IMR-90 (cell line): ENCODE data around the gene SLC8A1. TPM values are rescaled to one million over a fixed set of nuclear protein-coding genes. Genes with fewer than 3 reads are reported as not detected.

Experiments used
- ATAC-seq: fragments of 200-7000 bp; cut with Tn5 transposase; 2 replicates; pipeline ENCODE4 v1.9.1; 2020; ENCODE audit warnings: low read depth, mild to moderate bottlenecking, moderate library complexity
- BruUV-seq: library from RNA; stranded (reverse); fragments of 400-500 nt; replicated peaks from 2 replicates; lab custom pipeline; 2021; lab: Mats Ljungman, UMichigan
- CTCF ChIA-PET: fragments of 300-600 bp; formaldehyde crosslinking; extraction: SDS; loops from one replicate; lab custom pipeline; 2021; ENCODE audit warnings: antibody characterized with exemption; lab: Yijun Ruan, JAX
- POLR2A ChIA-PET: fragments of 300-600 bp; sonication (Branson Sonifier 250); formaldehyde crosslinking; loops from one replicate; lab custom pipeline; 2022; ENCODE audit warnings: antibody characterized with exemption; ENCODE audit not compliant: unreplicated experiment; lab: Charles Lee
- DNase-seq: peaks from one replicate; pipeline ENCODE4 v3.0.0; 2013
- H2AFZ ChIP-seq: replicated peaks from 2 replicates; pipeline ENCODE3; 2013; ENCODE audit warnings: low read length, mild to moderate bottlenecking; ENCODE audit not compliant: poor library complexity
- H2AK5ac ChIP-seq: 2 replicates; pipeline ENCODE4 v1.6.1; 2013; ENCODE audit warnings: low read depth, low read length, inconsistent platforms
- H2AK9ac ChIP-seq: replicated peaks from 2 replicates; pipeline ENCODE3; 2013; ENCODE audit warnings: mild to moderate bottlenecking, low read depth, low read length, moderate library complexity; ENCODE audit not compliant: poor library complexity
- H2BK120ac ChIP-seq: 2 replicates; pipeline ENCODE4 v1.6.1; 2013; ENCODE audit warnings: low read depth, low read length, inconsistent platforms
- H2BK15ac ChIP-seq: 3 replicates; pipeline ENCODE4 v1.6.1; 2013; ENCODE audit warnings: low read depth, low read length, inconsistent platforms
- H2BK20ac ChIP-seq: 2 replicates; pipeline ENCODE4 v1.6.1; 2013; ENCODE audit warnings: low read depth, mild to moderate bottlenecking, inconsistent platforms, low read length, moderate library complexity
- H2BK5ac ChIP-seq: 2 replicates; pipeline ENCODE4 v1.6.1; 2013; ENCODE audit warnings: mild to moderate bottlenecking, low read depth, low read length, inconsistent platforms; ENCODE audit not compliant: poor library complexity, severe bottlenecking
- H3K14ac ChIP-seq: replicated peaks from 2 replicates; pipeline ENCODE4 v1.6.1; 2013; ENCODE audit warnings: low read depth, low read length, inconsistent platforms
- H3K18ac ChIP-seq: 2 replicates; pipeline ENCODE4 v1.6.1; 2013; ENCODE audit warnings: low read depth, low read length, control low read depth
- H3K23ac ChIP-seq: 2 replicates; pipeline ENCODE4 v1.6.1; 2013; ENCODE audit warnings: low read depth, low read length, inconsistent platforms
- H3K27ac ChIP-seq: 2 replicates; pipeline ENCODE4 v1.5.1; 2013; ENCODE audit warnings: mild to moderate bottlenecking, control low read depth, low read length; ENCODE audit not compliant: insufficient read depth
- H3K27me3 ChIP-seq: 2 replicates; pipeline ENCODE4 v1.6.1; 2013; ENCODE audit warnings: low read length; ENCODE audit not compliant: control insufficient read depth, insufficient read depth
- H3K36me3 ChIP-seq: 2 replicates; pipeline ENCODE4 v1.6.1; 2013; ENCODE audit warnings: low read length, mixed read lengths; ENCODE audit not compliant: control insufficient read depth, insufficient read depth
- H3K4ac ChIP-seq: 2 replicates; pipeline ENCODE4 v1.6.1; 2013; ENCODE audit warnings: low read depth, low read length, inconsistent platforms
- H3K4me1 ChIP-seq: 2 replicates; pipeline ENCODE4 v1.6.1; 2013; ENCODE audit warnings: low read length, mixed read lengths; ENCODE audit not compliant: control insufficient read depth, insufficient read depth
- H3K4me2 ChIP-seq: 2 replicates; pipeline ENCODE4 v1.6.1; 2013; ENCODE audit warnings: low read depth, mild to moderate bottlenecking, control low read depth, low read length, moderate library complexity
- H3K4me3 ChIP-seq: 2 replicates; pipeline ENCODE4 v1.5.1; 2013; ENCODE audit warnings: low read depth, mild to moderate bottlenecking, control low read depth, low read length, moderate library complexity; ENCODE audit not compliant: insufficient read depth
- H3K56ac ChIP-seq: 2 replicates; pipeline ENCODE4 v1.6.1; 2013; ENCODE audit warnings: low read length, inconsistent platforms; ENCODE audit not compliant: insufficient read depth; ENCODE audit errors: extremely low read depth
- H3K79me1 ChIP-seq, 2 experiments: 2 replicates each; pipeline ENCODE4 v1.6.1; 2013; ENCODE audit warnings: low read length in 2 of 2, inconsistent platforms in 1 of 2, low read depth in 1 of 2
- H3K9ac ChIP-seq: 2 replicates; pipeline ENCODE4 v1.6.1; 2013; ENCODE audit warnings: low read depth, low read length, control low read depth
- H3K9me1 ChIP-seq: 2 replicates; pipeline ENCODE4 v1.6.1; 2013; ENCODE audit warnings: low read length, inconsistent platforms; ENCODE audit not compliant: insufficient read depth
- H3K9me3 ChIP-seq: 2 replicates; pipeline ENCODE4 v1.6.1; 2013; ENCODE audit warnings: low read length; ENCODE audit not compliant: control insufficient read depth, insufficient read depth
- H4K20me1 ChIP-seq: 2 replicates; pipeline ENCODE4 v1.6.1; 2013; ENCODE audit warnings: low read length, inconsistent platforms; ENCODE audit not compliant: insufficient read depth
- H4K5ac ChIP-seq: 2 replicates; pipeline ENCODE4 v1.6.1; 2013; ENCODE audit warnings: mild to moderate bottlenecking, low read depth, low read length, control low read depth
- H4K8ac ChIP-seq, 2 experiments: 2 replicates each; pipeline ENCODE4 v1.6.1; 2013; ENCODE audit warnings: low read depth in 2 of 2, low read length in 2 of 2, control low read depth in 1 of 2, inconsistent platforms in 1 of 2
- H4K91ac ChIP-seq: 2 replicates; pipeline ENCODE4 v1.6.1; 2013; ENCODE audit warnings: low read depth, low read length, inconsistent platforms; ENCODE audit not compliant: insufficient read depth
- BHLHE40 ChIP-seq: fragments of 150-350 bp; IDR thresholded peaks from 2 replicates; pipeline ENCODE4 v1.6.1; 2016; ENCODE audit warnings: mild to moderate bottlenecking, low read depth, low read length
- MAFK ChIP-seq: IDR thresholded peaks from 2 replicates; pipeline ENCODE4 v1.6.1; 2012; ENCODE audit warnings: low read depth, low read length, improper control_type of control experiment
- MXI1 ChIP-seq: IDR thresholded peaks from 2 replicates; pipeline ENCODE4 v1.6.1; 2012; ENCODE audit warnings: low read depth, mild to moderate bottlenecking, low read length, moderate library complexity, borderline replicate concordance
- POLR2A ChIP-seq: IDR thresholded peaks from 2 replicates; pipeline ENCODE4 v1.6.1; 2012; ENCODE audit warnings: mild to moderate bottlenecking, low read depth, low read length
- RAD21 ChIP-seq: IDR thresholded peaks from 2 replicates; pipeline ENCODE4 v1.6.1; 2012; ENCODE audit warnings: low read length, improper control_type of control experiment
- RCOR1 ChIP-seq: IDR thresholded peaks from 2 replicates; pipeline ENCODE4 v1.6.1; 2012; ENCODE audit warnings: mild to moderate bottlenecking, low read length, improper control_type of control experiment; ENCODE audit not compliant: insufficient replicate concordance
- RFX5 ChIP-seq: IDR thresholded peaks from 2 replicates; pipeline ENCODE4 v1.8.0; 2012; ENCODE audit warnings: low read depth, mild to moderate bottlenecking, low read length, moderate library complexity
- SMC3 ChIP-seq: fragments of 150-350 bp; IDR thresholded peaks from 2 replicates; pipeline ENCODE4 v1.6.1; 2016; ENCODE audit warnings: low read depth, mild to moderate bottlenecking, antibody characterized with exemption, low read length, moderate library complexity
- WGBS, 2 experiments: methylation state at CpG; one replicate each; pipeline versions ENCODE4 v1.1.5 to v1.1.7; 2013; ENCODE audit warnings: missing lambda C conversion rate in 2 of 2; ENCODE audit not compliant: insufficient read length in 1 of 2; ENCODE audit errors: extremely low coverage in 2 of 2; 5-methylcytosine and 5-hydroxymethylcytosine counted together
- dilution Hi-C: fragments of 300-500 bp; cut with HindIII; formaldehyde crosslinking; loops from one replicate; pipeline ENCODE4 v1.14.3; 2018; ENCODE audit warnings: low sequenced_read_pairs; ENCODE audit not compliant: unreplicated experiment
- in situ Hi-C: fragments of 300-500 bp; cut with MboI; formaldehyde crosslinking; loops from 3 replicates; pipeline ENCODE4 v1.14.3; 2019; ENCODE audit warnings: low sequenced_read_pairs, inconsistent platforms, mixed read lengths
- intact Hi-C: fragments of 100-400 bp; cut with micrococcal nuclease; formaldehyde crosslinking; loops from 2 replicates; pipeline ENCODE4 v1.10.0; 2022
- polyA plus RNA-seq, 3 experiments: library from polyadenylated mRNA; depleted of rRNA; stranded (reverse); fragments of >200 nt; gene quantifications; 2 replicates each; pipeline ENCODE4 v1.2.3, GENCODE V29; 2012; ENCODE audit warnings: low replicate concordance in 1 of 3
- total RNA-seq: library from RNA; depleted of rRNA; stranded (reverse); fragments of >200 nt; gene quantifications from 2 replicates; pipeline ENCODE4 v1.2.3, GENCODE V29; 2012
- TF ChIP-seq, protein P1 (sequence below): conservative IDR thresholded peaks from 2 replicates; pipeline ENCODE4 v1.5.1; 2012; ENCODE audit warnings: mild to moderate bottlenecking, low read depth, low read length, improper control_type of control experiment
- TF ChIP-seq, protein P2 (sequence below): fragments of 150-350 bp; IDR thresholded peaks from 2 replicates; pipeline ENCODE4 v1.6.1; 2017; ENCODE audit warnings: mild to moderate bottlenecking, antibody characterized with exemption, low read length, low read depth

SLC8A1 gene
- total and polyA plus RNA-seq, 2 of the 4 experiments (the other 2 are of a cell fraction), result 7.7 to 57.0 TPM

GRCh38 chr2:40299781-40300180 is 152.1 kb downstream of the SLC8A1 start:
- ATAC-seq, result no peak
- in situ Hi-C loops, result no loop called here
- no peak overlapping the region for H2BK5ac ChIP-seq

More at GRCh38 chr2:40299781-40300180, 152.1 kb downstream of the SLC8A1 start:
- Histone ChIP-seq H4K91ac (no peak overlapping the region), H3K9ac (no peak overlapping the region), H2BK20ac (no peak overlapping the region), H3K4me2 (no peak overlapping the region), H3K79me1 (peaks cover 4 to 16% of the 10 kb centered on the region in 2 experiments; a peak in 2 of 4 replicates), H3K36me3 (no peaks in the 10 kb centered on the region), H3K4me1 (no peaks in the 10 kb centered on the region; the same call in 1 of the 2 replicates), H3K9me1 (no peaks in the 10 kb centered on the region; the same call in 1 of the 2 replicates), H3K56ac (no peak overlapping the region), H3K14ac (no peak overlapping the region), H2BK15ac (no peak overlapping the region), H3K4ac (no peak overlapping the region), H2AFZ (no peak overlapping the region), H4K20me1 (no peaks in the 10 kb centered on the region; the same call in 1 of the 2 replicates), H3K9me3 (no peaks in the 10 kb centered on the region), H3K23ac (no peak overlapping the region), H4K5ac (no peak overlapping the region), H3K27ac (no peak overlapping the region), H2AK9ac (no peak overlapping the region), H2BK120ac (no peak overlapping the region), H3K27me3 (no peaks in the 10 kb centered on the region), H2AK5ac (no peak overlapping the region), H3K4me3 (no peak overlapping the region), H3K18ac (no peak overlapping the region), H4K8ac (no peak overlapping the region)
- no TSS peak for BruUV-seq
- CTCF ChIA-PET, result no interaction called here
- intact Hi-C loops, result no loop called here
- TF ChIP-seq RCOR1 (no peak), MXI1 (no peak), BHLHE40 (no peak), POLR2A (no peak), MAFK (no peak), SMC3 (no peak), RAD21 (no peak), RFX5 (no peak)
- TF ChIP-seq, protein P1, sequence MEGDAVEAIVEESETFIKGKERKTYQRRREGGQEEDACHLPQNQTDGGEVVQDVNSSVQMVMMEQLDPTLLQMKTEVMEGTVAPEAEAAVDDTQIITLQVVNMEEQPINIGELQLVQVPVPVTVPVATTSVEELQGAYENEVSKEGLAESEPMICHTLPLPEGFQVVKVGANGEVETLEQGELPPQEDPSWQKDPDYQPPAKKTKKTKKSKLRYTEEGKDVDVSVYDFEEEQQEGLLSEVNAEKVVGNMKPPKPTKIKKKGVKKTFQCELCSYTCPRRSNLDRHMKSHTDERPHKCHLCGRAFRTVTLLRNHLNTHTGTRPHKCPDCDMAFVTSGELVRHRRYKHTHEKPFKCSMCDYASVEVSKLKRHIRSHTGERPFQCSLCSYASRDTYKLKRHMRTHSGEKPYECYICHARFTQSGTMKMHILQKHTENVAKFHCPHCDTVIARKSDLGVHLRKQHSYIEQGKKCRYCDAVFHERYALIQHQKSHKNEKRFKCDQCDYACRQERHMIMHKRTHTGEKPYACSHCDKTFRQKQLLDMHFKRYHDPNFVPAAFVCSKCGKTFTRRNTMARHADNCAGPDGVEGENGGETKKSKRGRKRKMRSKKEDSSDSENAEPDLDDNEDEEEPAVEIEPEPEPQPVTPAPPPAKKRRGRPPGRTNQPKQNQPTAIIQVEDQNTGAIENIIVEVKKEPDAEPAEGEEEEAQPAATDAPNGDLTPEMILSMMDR, result no peak
- TF ChIP-seq, protein P2, sequence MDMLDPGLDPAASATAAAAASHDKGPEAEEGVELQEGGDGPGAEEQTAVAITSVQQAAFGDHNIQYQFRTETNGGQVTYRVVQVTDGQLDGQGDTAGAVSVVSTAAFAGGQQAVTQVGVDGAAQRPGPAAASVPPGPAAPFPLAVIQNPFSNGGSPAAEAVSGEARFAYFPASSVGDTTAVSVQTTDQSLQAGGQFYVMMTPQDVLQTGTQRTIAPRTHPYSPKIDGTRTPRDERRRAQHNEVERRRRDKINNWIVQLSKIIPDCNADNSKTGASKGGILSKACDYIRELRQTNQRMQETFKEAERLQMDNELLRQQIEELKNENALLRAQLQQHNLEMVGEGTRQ, result no peak
- dilution Hi-C loops, result no loop called here
- POLR2A ChIA-PET, result no interaction called here
- no CpG with 5 or more reads among the region's 2 CpGs for WGBS, 2 experiments
- DNase-seq, result no peak
